NT2/D1 (cell line): ENCODE results near the gene S100A9.

Experiments used
- YY1 ChIP-seq: IDR thresholded peaks from 2 replicates; pipeline ENCODE4 v1.6.1; 2011; ENCODE audit not compliant: insufficient read length, insufficient read depth
- ZNF274 ChIP-seq: IDR thresholded peaks from 2 replicates; pipeline ENCODE4 v1.6.1; 2011; ENCODE audit warnings: mild to moderate bottlenecking, low read depth, low read length

DNA sequence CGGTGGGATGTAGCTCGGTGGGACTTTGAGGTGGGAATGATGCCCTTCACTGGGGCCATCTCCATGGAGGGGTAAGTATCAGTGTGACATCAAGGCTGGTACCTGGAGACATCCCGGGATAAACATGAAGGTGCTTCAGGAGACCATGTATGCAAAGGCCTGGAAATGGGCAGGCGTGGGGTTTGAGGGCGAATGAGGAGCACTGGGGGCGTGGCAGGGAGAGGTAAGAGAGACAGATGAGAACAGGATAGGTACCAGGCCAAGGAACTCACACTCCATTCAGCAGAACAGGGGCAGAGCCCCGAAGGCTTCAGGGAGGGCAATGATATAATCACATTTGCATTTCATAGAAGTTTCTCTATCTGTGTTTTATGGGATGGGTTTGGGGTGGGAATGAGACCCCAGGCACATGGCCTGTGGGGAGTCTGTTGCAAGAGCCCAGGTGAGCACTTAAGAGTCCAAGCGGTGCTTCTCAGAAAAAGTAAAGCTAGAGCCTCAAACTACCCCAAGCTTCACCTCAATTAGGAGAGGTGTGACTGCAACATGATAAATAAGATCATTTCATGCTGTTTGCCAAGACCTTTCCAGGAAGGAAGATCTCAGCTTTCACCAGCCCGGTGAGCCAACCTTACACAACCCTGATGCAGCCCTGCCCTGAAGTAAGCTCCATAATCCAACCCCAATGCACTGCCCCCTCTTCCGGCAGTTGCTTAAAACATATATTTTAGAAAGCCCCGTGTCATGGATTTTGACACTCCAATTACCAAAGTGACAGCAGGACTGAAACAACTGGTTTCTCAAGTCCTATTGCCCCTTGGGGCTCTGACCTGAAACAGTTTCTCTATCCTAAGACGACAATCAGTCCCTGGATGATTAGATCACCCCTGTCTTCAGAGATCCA is 7.4 kb downstream of the S100A9 start:
- TF ChIP-seq ZNF274 (no peak), YY1 (no peak)
